Measurements from ENCODE around the gene CDS2.

DNA sequence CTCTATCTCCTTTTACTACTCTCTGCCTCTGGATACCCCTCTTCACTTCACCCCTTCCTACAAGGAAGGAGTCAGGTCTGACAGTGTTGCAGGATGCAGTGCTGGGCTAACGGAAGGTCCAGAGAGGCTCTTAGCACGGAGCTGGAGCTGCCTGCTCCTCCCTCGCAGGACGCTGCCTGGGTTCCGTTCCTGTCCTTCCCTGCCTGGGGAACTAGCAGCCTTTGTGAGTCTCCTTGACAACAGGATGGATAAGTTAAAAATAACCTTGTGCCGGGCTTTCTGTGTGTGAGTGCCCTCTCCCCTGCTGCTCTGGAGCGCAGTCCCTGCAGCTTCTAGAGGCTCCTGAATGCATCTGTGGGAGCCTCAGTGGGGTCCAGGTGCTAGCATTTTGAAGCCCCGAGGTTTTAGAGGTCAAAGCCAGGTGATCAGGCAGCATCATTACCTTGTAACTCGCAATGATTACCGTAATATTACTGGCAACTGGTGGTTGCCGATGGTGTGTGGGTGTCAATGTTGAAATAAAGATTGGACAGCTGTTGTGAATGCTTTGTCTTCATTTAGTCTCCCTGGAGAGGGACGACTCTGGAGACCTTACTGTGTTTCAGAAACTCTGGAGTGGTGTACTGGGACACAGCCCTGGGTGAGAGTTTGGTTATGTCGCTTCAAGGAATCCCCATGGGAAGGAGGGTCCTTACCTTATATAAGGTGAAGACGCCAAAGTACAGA lies 44.4 kb downstream of the CDS2 start:
- no peak for TF ChIP-seq POLR2AphosphoS5 (IDR thresholded peaks at IDR 0.05)
- TF ChIP-seq, protein P1, sequence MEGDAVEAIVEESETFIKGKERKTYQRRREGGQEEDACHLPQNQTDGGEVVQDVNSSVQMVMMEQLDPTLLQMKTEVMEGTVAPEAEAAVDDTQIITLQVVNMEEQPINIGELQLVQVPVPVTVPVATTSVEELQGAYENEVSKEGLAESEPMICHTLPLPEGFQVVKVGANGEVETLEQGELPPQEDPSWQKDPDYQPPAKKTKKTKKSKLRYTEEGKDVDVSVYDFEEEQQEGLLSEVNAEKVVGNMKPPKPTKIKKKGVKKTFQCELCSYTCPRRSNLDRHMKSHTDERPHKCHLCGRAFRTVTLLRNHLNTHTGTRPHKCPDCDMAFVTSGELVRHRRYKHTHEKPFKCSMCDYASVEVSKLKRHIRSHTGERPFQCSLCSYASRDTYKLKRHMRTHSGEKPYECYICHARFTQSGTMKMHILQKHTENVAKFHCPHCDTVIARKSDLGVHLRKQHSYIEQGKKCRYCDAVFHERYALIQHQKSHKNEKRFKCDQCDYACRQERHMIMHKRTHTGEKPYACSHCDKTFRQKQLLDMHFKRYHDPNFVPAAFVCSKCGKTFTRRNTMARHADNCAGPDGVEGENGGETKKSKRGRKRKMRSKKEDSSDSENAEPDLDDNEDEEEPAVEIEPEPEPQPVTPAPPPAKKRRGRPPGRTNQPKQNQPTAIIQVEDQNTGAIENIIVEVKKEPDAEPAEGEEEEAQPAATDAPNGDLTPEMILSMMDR (IDR thresholded peaks at IDR 0.05), result no peak
